ENCODE data around the gene NT5C2. TPM values are rescaled to one million over a fixed set of nuclear protein-coding genes. Genes with fewer than 3 reads are reported as not detected.

NT5C2 gene
- polyA plus RNA-seq, 1 donor (not counting 4 experiments of a cell fraction or from before 2014, with no cell fraction given): 88.6 TPM

DNA sequence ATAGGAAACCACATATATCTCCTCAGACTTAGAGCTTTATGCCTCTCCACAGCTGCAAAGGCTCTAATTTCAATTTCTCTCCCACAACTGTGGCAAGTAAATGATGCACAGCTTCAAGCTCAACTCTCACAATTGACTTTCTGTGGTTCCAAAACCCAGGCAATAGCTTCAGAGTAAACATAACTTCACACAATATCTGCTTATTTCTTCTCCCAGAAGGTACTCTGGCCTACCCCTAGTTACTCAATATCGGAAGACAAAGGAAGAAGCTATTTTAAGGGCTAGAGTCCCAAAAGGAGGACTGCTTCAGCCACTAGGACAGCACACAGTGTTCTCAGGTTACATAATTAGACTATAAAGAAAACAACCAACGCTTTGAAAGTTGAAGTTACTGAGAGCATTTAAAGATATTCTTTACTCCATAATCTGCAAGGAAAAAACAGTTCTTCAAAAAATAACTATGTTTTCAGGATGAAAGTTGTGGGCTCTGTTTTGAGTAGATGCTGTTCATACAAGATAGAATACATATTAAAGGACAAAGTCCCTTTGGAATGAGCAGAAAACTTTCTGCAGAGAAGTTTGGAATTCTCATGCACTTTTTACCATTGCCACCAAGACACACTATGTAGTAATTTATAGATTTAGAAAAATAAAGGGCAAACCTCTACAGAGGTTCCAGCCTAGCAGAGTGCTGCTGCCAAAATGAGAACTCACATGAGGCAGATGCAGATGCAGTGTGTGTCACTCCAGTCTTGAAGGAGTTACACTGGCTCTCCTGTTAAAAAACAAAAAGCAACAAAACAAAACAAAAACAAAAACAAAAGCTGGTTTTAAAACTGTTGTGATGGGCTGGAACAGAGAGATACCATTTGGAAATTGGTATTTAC, 81.8 kb downstream of the NT5C2 start:
- H4K20me1 ChIP-seq (ENCODE audit: control insufficient read depth, extremely low read depth, insufficient read depth, low read length): no peaks in the 10 kb centered on the region
- dilution Hi-C loops (cut with MboI; ENCODE audit: extremely low pct_ligation_motif_present, low sequenced_read_pairs): no loop called here

DNA sequence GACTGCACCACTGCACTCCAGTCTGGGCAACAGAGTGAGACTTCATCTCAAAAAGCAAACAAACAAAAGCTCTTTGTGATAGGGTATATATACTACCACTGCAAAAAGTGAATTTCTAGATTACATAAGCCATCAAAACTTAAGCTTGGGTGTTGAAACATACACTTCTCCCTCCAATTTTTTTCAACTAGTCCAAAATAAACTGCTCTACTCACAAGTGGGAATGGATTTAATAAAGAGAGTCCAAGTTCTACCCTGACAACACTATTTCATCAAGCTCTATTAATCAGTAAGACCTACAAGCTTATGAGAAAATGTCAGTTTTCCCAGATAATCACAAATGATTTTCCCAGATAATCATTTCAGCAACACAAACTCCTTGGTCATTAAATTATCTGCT, 82.7 kb downstream of the NT5C2 start:
- Histone ChIP-seq H2AFZ (ENCODE audit: control insufficient read depth, low read length) (no peak overlapping the region), H4K20me1 (ENCODE audit: control insufficient read depth, extremely low read depth, insufficient read depth, low read length) (no peaks in the 10 kb centered on the region), H3K36me3 (ENCODE audit: control insufficient read depth in 2 of 2, extremely low read depth in 1 of 2, insufficient read depth in 2 of 2, low read length in 2 of 2) (peaks cover 1 to 3% of the 10 kb centered on the region in 2 experiments), H3K27me3 (ENCODE audit: control insufficient read depth, extremely low read depth, insufficient read depth, low read length) (no peaks in the 10 kb centered on the region), H3K9me1 (ENCODE audit: control insufficient read depth, extremely low read depth, insufficient read depth, low read length) (no peaks in the 10 kb centered on the region), H3K4me2 (ENCODE audit: control insufficient read depth, extremely low read depth, insufficient read depth, low read depth, low read length) (no peak overlapping the region), H3K9me3 (ENCODE audit: control insufficient read depth, low read depth, low read length) (no peaks in the 10 kb centered on the region), H3K4me1 (ENCODE audit: control insufficient read depth, extremely low read depth, insufficient read depth, low read length) (peaks cover 11% of the 10 kb centered on the region), H3K79me2 (ENCODE audit: control insufficient read depth, insufficient read depth, low read length) (peaks cover 2% of the 10 kb centered on the region), H3K27ac (ENCODE audit: control insufficient read depth, insufficient read depth, low read length) (no peak overlapping the region), H3K4me3 (ENCODE audit: control insufficient read depth in 2 of 3, extremely low read depth in 1 of 3, insufficient read depth in 2 of 3, low read depth in 1 of 3, low read length in 3 of 3) (no peak overlapping the region), H3K9ac (ENCODE audit: control insufficient read depth, extremely low read depth, insufficient read depth, low read length) (no peak overlapping the region)
- TF ChIP-seq, protein P1, sequence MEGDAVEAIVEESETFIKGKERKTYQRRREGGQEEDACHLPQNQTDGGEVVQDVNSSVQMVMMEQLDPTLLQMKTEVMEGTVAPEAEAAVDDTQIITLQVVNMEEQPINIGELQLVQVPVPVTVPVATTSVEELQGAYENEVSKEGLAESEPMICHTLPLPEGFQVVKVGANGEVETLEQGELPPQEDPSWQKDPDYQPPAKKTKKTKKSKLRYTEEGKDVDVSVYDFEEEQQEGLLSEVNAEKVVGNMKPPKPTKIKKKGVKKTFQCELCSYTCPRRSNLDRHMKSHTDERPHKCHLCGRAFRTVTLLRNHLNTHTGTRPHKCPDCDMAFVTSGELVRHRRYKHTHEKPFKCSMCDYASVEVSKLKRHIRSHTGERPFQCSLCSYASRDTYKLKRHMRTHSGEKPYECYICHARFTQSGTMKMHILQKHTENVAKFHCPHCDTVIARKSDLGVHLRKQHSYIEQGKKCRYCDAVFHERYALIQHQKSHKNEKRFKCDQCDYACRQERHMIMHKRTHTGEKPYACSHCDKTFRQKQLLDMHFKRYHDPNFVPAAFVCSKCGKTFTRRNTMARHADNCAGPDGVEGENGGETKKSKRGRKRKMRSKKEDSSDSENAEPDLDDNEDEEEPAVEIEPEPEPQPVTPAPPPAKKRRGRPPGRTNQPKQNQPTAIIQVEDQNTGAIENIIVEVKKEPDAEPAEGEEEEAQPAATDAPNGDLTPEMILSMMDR (optimal IDR thresholded peaks at IDR 0.05 in 1 of 3, IDR thresholded peaks at IDR 0.05 in 1 of 3, conservative IDR thresholded peaks at IDR 0.05 in 1 of 3; ENCODE audit: extremely low read depth in 1 of 3, insufficient read depth in 2 of 3, low read length in 3 of 3): no peak
- TF ChIP-seq EZH2 (IDR thresholded peaks at IDR 0.05; ENCODE audit: low read length): no peak
- dilution Hi-C loops (cut with MboI; ENCODE audit: extremely low pct_ligation_motif_present, low sequenced_read_pairs): no loop called here
- no peak for DNase-seq (ENCODE audit: low read depth, low spot score)
- no peak for FAIRE-seq

More for the DNA sequence above, 81.8 kb downstream of the NT5C2 start:
- TF ChIP-seq, protein P1 (optimal IDR thresholded peaks at IDR 0.05 in 1 of 3, IDR thresholded peaks at IDR 0.05 in 1 of 3, conservative IDR thresholded peaks at IDR 0.05 in 1 of 3; ENCODE audit: extremely low read depth in 1 of 3, insufficient read depth in 2 of 3, low read length in 3 of 3): no peak
- H3K27me3 ChIP-seq (ENCODE audit: control insufficient read depth, extremely low read depth, insufficient read depth, low read length): no peaks in the 10 kb centered on the region
- DNase-seq (ENCODE audit: low read depth, low spot score): no peak
- H3K9me3 ChIP-seq (ENCODE audit: control insufficient read depth, low read depth, low read length): no peaks in the 10 kb centered on the region
- H3K4me1 ChIP-seq (ENCODE audit: control insufficient read depth, extremely low read depth, insufficient read depth, low read length): peaks cover 11% of the 10 kb centered on the region
- H3K4me2 ChIP-seq (ENCODE audit: control insufficient read depth, extremely low read depth, insufficient read depth, low read depth, low read length): no peak overlapping the region
- peaks cover 2% of the 10 kb centered on the region for H3K79me2 ChIP-seq (ENCODE audit: control insufficient read depth, insufficient read depth, low read length)
- no peak overlapping the region for H3K9ac ChIP-seq (ENCODE audit: control insufficient read depth, extremely low read depth, insufficient read depth, low read length)
- H3K4me3 ChIP-seq (ENCODE audit: control insufficient read depth in 2 of 3, extremely low read depth in 1 of 3, insufficient read depth in 2 of 3, low read depth in 1 of 3, low read length in 3 of 3): no peak overlapping the region
- no peaks in the 10 kb centered on the region for H3K9me1 ChIP-seq (ENCODE audit: control insufficient read depth, extremely low read depth, insufficient read depth, low read length)
- FAIRE-seq: no peak
- H2AFZ ChIP-seq (ENCODE audit: control insufficient read depth, low read length): no peak overlapping the region
- no peak overlapping the region for H3K27ac ChIP-seq (ENCODE audit: control insufficient read depth, insufficient read depth, low read length)
- H3K36me3 ChIP-seq (ENCODE audit: control insufficient read depth in 2 of 2, extremely low read depth in 1 of 2, insufficient read depth in 2 of 2, low read length in 2 of 2): peaks cover 0 to 1% of the 10 kb centered on the region in 2 experiments

All from keratinocyte (primary cell).